H1 (cell line): ENCODE measurements around the gene GTF2A1L.
"Not testable (repeated sequence)": the region's sequence is repeated elsewhere in the genome, so short reads cannot be mapped to it uniquely, and the experiment has no call there.

Experiments
- ATF2 ChIP-seq: IDR thresholded peaks from 2 replicates; pipeline ENCODE4 v1.6.1; 2012; ENCODE audit warnings: low read length, inconsistent platforms
- BRCA1 ChIP-seq: IDR thresholded peaks from 2 replicates; pipeline ENCODE4 v1.6.1; 2012; ENCODE audit warnings: low read depth, low read length, improper control_type of control experiment
- CREB1 ChIP-seq: IDR thresholded peaks from 2 replicates; pipeline ENCODE4 v1.6.1; 2012; ENCODE audit warnings: inconsistent platforms
- CTCF ChIP-seq, 3 experiments: IDR thresholded peaks; 1 replicate in 2 of 3; 2 replicates in 1 of 3; pipeline versions ENCODE4 v1.5.1 to v1.6.1; 2011; ENCODE audit warnings: low read length in 3 of 3, mild to moderate bottlenecking in 3 of 3, inconsistent platforms in 2 of 3, low read depth in 1 of 3, moderate library complexity in 1 of 3; ENCODE audit not compliant: insufficient read depth in 1 of 3; ENCODE audit errors: control extremely low read depth in 1 of 3
- EZH2 ChIP-seq: fragments of 200-600 bp; sonication (generic); IDR thresholded peaks from 2 replicates; pipeline ENCODE4 v1.7.1; 2012; ENCODE audit warnings: low read depth, mild to moderate bottlenecking, moderate library complexity, low read length, inconsistent platforms; ENCODE audit not compliant: severe bottlenecking
- PHF8 ChIP-seq: fragments of 200-600 bp; sonication (generic); conservative IDR thresholded peaks from 2 replicates; pipeline ENCODE4 v1.7.1; 2012; ENCODE audit warnings: low read depth, mild to moderate bottlenecking, inconsistent platforms, low read length, moderate library complexity
- POLR2A ChIP-seq, 2 experiments: IDR thresholded peaks; 1 replicate in 1 of 2; 2 replicates in 1 of 2; pipeline ENCODE4 v1.6.1; 2011; ENCODE audit warnings: low read depth in 2 of 2, low read length in 2 of 2, mild to moderate bottlenecking in 2 of 2; ENCODE audit errors: control extremely low read depth in 1 of 2
- POLR2AphosphoS5 ChIP-seq: IDR thresholded peaks from 2 replicates; pipeline ENCODE4 v1.6.1; 2011; ENCODE audit warnings: low read depth, low read length
- RAD21 ChIP-seq, 2 experiments: IDR thresholded peaks in 1 of 2; conservative IDR thresholded peaks in 1 of 2; 2 replicates each; pipeline ENCODE4 v1.6.1; 2011; ENCODE audit warnings: low read depth in 2 of 2, low read length in 2 of 2, improper control_type of control experiment in 1 of 2, inconsistent platforms in 1 of 2, mild to moderate bottlenecking in 1 of 2, moderate library complexity in 1 of 2
- SP4 ChIP-seq: IDR thresholded peaks from 2 replicates; pipeline ENCODE4 v1.6.1; 2012; ENCODE audit warnings: low read length, inconsistent platforms
- TAF7 ChIP-seq: optimal IDR thresholded peaks from 2 replicates; pipeline ENCODE3; 2011; ENCODE audit warnings: low read depth, mild to moderate bottlenecking, inconsistent platforms, low read length, moderate library complexity, borderline replicate concordance
- USF2 ChIP-seq: IDR thresholded peaks from 2 replicates; pipeline ENCODE4 v1.6.1; 2011; ENCODE audit warnings: low read length, improper control_type of control experiment
- YY1 ChIP-seq: IDR thresholded peaks from 2 replicates; pipeline ENCODE4 v1.6.1; 2011; ENCODE audit warnings: low read depth, mild to moderate bottlenecking, low read length

DNA sequence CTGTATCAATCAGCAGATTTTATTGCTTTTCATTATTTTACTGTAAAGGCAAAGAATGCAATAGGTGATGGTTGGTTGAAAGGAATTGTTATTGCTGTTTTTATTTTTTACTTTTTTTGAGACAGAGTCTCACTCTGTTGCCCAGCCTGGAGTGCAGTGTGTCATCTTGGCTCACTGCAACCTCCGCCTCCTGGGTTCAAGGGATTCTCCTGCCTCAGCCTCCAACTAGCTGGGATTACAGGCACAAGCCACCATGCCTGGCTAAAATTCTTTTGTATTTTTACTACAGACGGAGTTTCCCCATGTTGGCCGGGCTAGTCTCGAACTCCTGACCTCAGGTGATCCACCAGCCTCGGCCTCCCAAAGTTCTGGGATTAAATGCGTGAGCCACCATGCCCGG, 20.9 kb upstream of the GTF2A1L start:
- not testable (repeated sequence) for TF ChIP-seq CREB1; PHF8; TAF7; USF2; SP4; RAD21 (IDR thresholded peaks at IDR 0.05 in 1 of 2, conservative IDR thresholded peaks at IDR 0.05 in 1 of 2; ENCODE audit: low read depth in 2 of 2, low read length in 2 of 2); CTCF (IDR thresholded peaks at IDR 0.05; ENCODE audit: control extremely low read depth in 1 of 3, insufficient read depth in 1 of 3, low read depth in 1 of 3, low read length in 3 of 3); EZH2; POLR2A (IDR thresholded peaks at IDR 0.05; ENCODE audit: control extremely low read depth in 1 of 2, low read depth in 2 of 2, low read length in 2 of 2); ATF2; POLR2AphosphoS5; YY1; BRCA1
